Measurements from ENCODE around the gene NPM1. TPM values are rescaled to one million over a fixed set of nuclear protein-coding genes. Genes with fewer than 3 reads are reported as not detected.

The NPM1 gene
- total RNA-seq, 1 donor from 2014 or later = 1,650 TPM

DNA sequence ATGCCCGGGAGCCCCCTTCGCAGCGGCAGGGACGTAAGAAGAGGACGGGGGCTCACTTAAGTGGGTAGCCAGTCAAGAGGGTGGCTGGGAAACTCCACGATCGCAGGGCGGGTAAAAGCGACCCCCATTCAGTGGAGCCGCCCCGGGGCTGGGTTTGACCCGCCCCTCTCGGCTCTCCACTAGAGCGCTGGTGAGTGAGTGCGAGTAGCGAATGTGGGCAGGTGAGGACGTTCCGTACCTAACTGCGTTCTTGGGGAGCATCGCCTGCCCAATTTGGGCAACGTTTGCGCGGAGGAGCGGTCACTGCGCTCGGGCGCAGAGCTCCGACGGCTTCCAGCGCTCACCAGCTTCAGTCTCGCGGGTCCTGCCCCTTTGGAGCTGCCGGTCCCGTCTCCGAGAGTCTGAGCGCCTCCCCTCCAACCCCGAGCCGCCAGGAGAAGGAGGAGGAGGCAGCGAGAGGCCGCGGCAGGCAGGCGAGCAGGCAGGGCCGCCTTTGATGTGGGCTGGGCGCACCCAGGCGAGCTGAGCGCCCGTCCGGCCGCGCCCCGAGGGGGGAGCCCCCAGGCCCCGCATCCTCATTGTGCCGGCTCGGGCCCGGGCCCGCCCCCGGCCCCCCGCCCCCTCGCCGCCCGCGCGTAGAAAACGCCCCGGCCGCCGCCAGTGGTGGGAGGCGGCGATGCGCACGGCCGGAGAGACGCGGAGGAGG, 31.5 kb downstream of the NPM1 start, which contains the start of gene FGF18:
FGF18 (plus strand) TSS at position 666 of the 706 bp plus-strand sequence. CDS start 553 bp downstream, outside the sequence.
- DNase-seq (ENCODE audit: extremely low spot score, unreplicated experiment) = peak; percentile 83
- Mint-ChIP-seq H3K9me3 (no peaks in the 10 kb centered on the region), H3K27me3 (peaks cover 24% of the 10 kb centered on the region), H3K4me3 (peak within 1 kb of the TSS; percentile 87), H3K36me3 (peaks cover 1% of the 10 kb centered on the region), H3K27ac (peak within 1 kb of the TSS; percentile 74), H3K4me1 (ENCODE audit: unreplicated experiment) (peaks cover 11% of the 10 kb centered on the region)
- TF ChIP-seq, protein P1, sequence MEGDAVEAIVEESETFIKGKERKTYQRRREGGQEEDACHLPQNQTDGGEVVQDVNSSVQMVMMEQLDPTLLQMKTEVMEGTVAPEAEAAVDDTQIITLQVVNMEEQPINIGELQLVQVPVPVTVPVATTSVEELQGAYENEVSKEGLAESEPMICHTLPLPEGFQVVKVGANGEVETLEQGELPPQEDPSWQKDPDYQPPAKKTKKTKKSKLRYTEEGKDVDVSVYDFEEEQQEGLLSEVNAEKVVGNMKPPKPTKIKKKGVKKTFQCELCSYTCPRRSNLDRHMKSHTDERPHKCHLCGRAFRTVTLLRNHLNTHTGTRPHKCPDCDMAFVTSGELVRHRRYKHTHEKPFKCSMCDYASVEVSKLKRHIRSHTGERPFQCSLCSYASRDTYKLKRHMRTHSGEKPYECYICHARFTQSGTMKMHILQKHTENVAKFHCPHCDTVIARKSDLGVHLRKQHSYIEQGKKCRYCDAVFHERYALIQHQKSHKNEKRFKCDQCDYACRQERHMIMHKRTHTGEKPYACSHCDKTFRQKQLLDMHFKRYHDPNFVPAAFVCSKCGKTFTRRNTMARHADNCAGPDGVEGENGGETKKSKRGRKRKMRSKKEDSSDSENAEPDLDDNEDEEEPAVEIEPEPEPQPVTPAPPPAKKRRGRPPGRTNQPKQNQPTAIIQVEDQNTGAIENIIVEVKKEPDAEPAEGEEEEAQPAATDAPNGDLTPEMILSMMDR (conservative IDR thresholded peaks at IDR 0.05) = peak; percentile 47

DNA sequence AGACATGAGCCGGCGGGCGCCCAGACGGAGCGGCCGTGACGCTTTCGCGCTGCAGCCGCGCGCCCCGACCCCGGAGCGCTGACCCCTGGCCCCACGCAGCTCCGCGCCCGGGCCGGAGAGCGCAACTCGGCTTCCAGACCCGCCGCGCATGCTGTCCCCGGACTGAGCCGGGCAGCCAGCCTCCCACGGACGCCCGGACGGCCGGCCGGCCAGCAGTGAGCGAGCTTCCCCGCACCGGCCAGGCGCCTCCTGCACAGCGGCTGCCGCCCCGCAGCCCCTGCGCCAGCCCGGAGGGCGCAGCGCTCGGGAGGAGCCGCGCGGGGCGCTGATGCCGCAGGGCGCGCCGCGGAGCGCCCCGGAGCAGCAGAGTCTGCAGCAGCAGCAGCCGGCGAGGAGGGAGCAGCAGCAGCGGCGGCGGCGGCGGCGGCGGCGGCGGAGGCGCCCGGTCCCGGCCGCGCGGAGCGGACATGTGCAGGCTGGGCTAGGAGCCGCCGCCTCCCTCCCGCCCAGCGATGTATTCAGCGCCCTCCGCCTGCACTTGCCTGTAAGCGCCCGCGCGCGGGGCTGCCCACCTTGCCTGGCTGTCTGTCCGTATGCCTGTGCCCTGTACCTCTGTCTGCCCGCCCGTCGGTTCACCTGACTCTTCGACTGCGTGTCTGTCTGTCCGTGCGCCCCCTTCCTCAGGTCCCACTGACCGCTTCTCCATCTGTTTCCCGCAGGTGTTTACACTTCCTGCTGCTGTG, 32.2 kb downstream of the NPM1 start:
- H3K9me3 Mint-ChIP-seq = no peaks in the 10 kb centered on the region
- peaks cover 24% of the 10 kb centered on the region for H3K27me3 Mint-ChIP-seq
- H3K27ac Mint-ChIP-seq = no peak overlapping the region
- H3K4me3 Mint-ChIP-seq = peak overlapping the region; percentile 87
- no peaks in the 10 kb centered on the region for H3K36me3 Mint-ChIP-seq
- no peak for DNase-seq (ENCODE audit: extremely low spot score, unreplicated experiment)
- TF ChIP-seq, protein P1 (conservative IDR thresholded peaks at IDR 0.05) = no peak
- peaks cover 11% of the 10 kb centered on the region for H3K4me1 Mint-ChIP-seq (ENCODE audit: unreplicated experiment)

DNA sequence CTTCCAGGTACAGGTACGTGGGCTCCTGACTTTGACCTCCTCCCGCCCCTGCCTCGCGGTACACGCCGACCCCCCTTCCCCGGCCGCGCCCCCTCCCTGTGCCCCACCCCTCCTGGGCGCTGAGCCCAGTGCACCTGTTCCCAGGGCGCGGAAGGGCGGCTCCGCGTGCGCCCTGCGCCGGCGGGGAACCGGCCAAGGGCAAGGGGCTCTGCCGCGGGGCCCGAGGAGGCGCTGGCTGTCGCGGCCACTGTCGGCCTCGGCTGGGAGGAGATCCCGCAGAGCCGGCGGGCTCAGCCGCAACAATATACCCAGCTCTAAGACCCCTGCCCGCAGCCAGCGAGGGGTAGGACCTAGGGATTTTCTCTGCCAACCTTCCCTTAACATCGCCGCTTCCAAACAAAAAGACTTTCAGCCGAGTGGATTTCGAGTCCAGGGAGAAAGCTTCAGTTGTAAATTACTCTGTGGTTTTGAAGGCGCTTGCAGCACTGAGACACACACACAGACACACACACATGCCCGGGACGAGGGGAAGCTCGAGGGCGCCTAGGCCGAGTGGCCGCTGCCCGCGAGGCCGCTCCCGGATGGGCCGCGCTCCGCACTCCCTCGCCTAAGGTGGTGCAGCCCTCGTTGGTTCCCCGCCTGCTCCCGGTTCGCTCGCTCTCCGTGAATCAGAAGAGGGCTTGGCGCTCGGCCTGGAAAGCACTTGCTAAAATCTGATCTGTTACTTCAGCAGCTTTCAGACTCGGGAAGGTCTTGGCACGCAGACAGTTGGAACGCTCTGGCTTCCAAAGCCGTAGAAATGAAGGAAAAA, 33.0 kb downstream of the NPM1 start:
- DNase-seq (ENCODE audit: extremely low spot score, unreplicated experiment) = no peak
- H3K36me3 Mint-ChIP-seq = no peaks in the 10 kb centered on the region
- H3K27me3 Mint-ChIP-seq = peaks cover 24% of the 10 kb centered on the region
- TF ChIP-seq, protein P1 (conservative IDR thresholded peaks at IDR 0.05) = no peak
- H3K4me1 Mint-ChIP-seq (ENCODE audit: unreplicated experiment) = peaks cover 11% of the 10 kb centered on the region
- peak overlapping the region; percentile 87 for H3K4me3 Mint-ChIP-seq
- H3K9me3 Mint-ChIP-seq = no peaks in the 10 kb centered on the region
- no peak overlapping the region for H3K27ac Mint-ChIP-seq

DNA sequence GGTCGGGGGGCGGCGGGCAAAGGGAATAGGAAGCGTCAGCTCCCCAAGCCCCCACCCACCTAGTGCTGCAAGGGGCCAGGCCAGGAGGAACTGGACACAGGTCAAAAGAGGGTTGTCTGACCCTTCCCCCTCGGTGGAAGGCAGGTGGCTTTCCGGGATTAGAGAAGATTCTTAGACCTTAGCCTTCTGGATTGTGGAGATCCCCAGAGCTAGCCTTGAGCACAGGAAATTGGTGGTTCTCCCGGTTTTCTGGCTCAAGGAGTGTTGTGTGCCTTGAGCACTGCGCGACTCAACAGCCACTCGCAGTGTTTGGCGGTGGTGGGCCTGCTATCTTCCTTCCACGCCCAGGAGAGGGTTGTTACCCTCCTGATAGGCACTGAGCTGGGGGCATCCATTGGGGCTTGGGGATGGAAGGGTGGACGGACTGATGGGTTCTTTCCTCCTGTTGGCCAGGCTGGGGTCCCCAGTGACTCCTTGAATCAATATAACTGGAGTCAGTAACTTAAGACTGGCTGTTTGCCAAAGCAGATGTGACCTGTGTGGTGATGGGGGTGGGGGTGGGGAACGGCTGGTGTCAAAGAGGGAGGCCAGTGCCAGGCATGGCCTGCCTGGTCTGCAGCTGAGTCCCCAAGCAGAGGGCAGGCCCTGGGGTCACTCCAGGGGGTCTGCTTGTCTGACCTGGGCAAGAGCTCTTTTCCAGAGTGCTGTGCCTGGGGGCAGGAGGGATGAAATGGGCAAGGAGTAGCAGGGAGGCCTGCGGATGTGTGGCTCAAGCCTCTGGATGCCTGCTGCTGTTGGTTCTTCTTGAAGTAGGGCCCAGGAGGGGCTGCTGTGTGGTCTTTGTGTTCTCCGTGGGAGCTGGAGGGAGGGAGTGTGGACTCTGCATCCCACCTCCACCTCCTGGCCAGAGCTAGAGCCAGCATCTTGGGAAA, 33.9 kb downstream of the NPM1 start:
- DNase-seq (ENCODE audit: extremely low spot score, unreplicated experiment) = no peak
- Mint-ChIP-seq H3K27me3 (peaks cover 24% of the 10 kb centered on the region), H3K9me3 (no peaks in the 10 kb centered on the region), H3K36me3 (no peaks in the 10 kb centered on the region), H3K4me3 (peak overlapping the region; percentile 81), H3K4me1 (ENCODE audit: unreplicated experiment) (peaks cover 11% of the 10 kb centered on the region), H3K27ac (no peak overlapping the region)
- TF ChIP-seq, protein P1 (conservative IDR thresholded peaks at IDR 0.05) = no peak
